Measurements from ENCODE around the gene EVC2. TPM values are rescaled to one million over a fixed set of nuclear protein-coding genes. Genes with fewer than 3 reads are reported as not detected.

Gene EVC2
- total RNA-seq, 4 donors from 2014 or later: 7.8 to 22.2 (median 9.9) TPM

DNA sequence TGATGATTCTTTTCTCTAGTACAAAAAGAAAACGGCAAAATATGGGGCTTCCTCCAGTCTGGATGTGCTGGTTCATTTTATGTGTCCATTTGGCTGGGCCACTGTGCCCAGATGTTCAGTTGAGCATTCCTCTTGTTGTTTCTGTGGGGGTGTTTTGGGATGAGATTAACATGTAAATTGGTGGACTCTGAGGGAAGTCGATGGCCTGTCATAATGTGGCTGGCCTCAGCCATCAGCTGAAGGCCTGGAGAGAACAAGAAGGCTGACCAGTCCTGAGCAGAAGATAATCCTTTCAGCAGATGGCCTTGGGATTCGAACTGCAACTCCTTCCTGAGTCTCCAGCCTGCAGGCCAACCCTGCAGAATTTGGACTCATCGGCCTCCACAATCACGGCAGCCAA lies 136.7 kb downstream of the EVC2 start:
- no peak overlapping the region for H3K4me3 ChIP-seq
- H3K36me3 ChIP-seq: peaks cover 48% of the 10 kb centered on the region
- no peak for DNase-seq (ENCODE audit: low spot score in 2 of 2)
- no peaks in the 10 kb centered on the region for H3K4me1 ChIP-seq
- H3K27ac ChIP-seq: no peak overlapping the region
- no peaks in the 10 kb centered on the region for H3K9me3 ChIP-seq
- TF ChIP-seq CTCF (IDR thresholded peaks at IDR 0.05) (no peak), POLR2AphosphoS5 (IDR thresholded peaks at IDR 0.05) (no peak), EP300 (IDR thresholded peaks at IDR 0.05) (no peak), POLR2A (IDR thresholded peaks at IDR 0.05) (no peak)
- 79% methylated on average over 5 of the region's 5 CpGs for WGBS
- H3K27me3 ChIP-seq: no peaks in the 10 kb centered on the region

DNA sequence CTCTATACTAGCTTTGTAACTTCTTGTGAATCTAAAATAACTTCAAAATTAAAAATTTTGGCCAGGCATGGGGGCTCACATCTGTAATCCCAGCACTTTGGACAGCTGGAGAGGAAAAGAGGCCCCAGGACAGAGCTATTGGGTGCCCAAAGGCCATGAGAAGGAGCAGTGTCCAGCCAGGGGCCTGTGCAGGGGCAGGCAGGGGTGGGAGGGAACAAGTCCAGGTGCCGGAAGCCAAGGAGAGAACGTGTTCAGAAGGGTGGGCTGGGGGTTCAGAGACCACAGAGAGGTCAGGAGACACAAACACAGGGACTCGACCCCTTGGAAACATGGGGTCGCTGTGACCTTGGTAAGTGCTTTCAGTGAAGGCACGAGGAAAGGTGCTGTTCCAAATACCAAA lies 138.9 kb downstream of the EVC2 start:
- Histone ChIP-seq H3K27me3 (no peaks in the 10 kb centered on the region), H3K4me3 (no peak overlapping the region), H3K36me3 (peaks cover 45% of the 10 kb centered on the region), H3K4me1 (no peaks in the 10 kb centered on the region), H3K9me3 (no peaks in the 10 kb centered on the region), H3K27ac (no peak overlapping the region)
- no peak for DNase-seq (ENCODE audit: low spot score in 2 of 2)
- TF ChIP-seq CTCF (IDR thresholded peaks at IDR 0.05) (no peak), POLR2A (IDR thresholded peaks at IDR 0.05) (no peak), EP300 (IDR thresholded peaks at IDR 0.05) (no peak), POLR2AphosphoS5 (IDR thresholded peaks at IDR 0.05) (no peak)
- 89% methylated on average over 5 of the region's 5 CpGs for WGBS

GRCh38 chr4:5568931-5569330 lies 139.4 kb downstream of the EVC2 start:
- Histone ChIP-seq H3K4me3 (no peak overlapping the region), H3K9me3 (no peaks in the 10 kb centered on the region), H3K27me3 (no peaks in the 10 kb centered on the region), H3K4me1 (no peaks in the 10 kb centered on the region), H3K36me3 (peaks cover 42% of the 10 kb centered on the region), H3K27ac (no peak overlapping the region)
- WGBS: 38% methylated on average over 6 of the region's 6 CpGs
- TF ChIP-seq CTCF (IDR thresholded peaks at IDR 0.05) (no peak), POLR2A (IDR thresholded peaks at IDR 0.05) (no peak), POLR2AphosphoS5 (IDR thresholded peaks at IDR 0.05) (no peak), EP300 (IDR thresholded peaks at IDR 0.05) (no peak)
- no peak for DNase-seq (ENCODE audit: low spot score in 2 of 2)

DNA sequence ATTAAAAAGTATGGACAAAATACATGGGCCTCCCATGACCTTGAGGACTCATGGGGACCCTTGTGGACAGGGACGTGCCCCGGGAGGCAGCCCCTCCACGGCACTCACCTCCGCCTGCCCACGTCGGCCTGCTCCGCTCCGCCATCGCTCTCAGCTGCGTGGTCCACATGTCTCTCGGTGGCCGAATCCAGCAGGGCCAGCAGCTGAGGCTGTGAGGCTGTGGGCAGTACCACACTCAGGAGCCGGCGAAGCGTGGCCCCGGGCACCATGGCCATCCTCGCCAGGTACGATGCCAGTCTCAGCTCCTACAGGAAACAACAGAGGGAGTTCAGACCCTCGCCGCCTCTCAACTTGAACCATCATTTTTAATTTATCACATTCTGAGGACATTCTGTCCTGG lies 140.0 kb downstream of the EVC2 start:
- H3K36me3 ChIP-seq: peaks cover 42% of the 10 kb centered on the region
- no peaks in the 10 kb centered on the region for H3K4me1 ChIP-seq
- H3K27me3 ChIP-seq: no peaks in the 10 kb centered on the region
- DNase-seq (ENCODE audit: low spot score in 2 of 2): no peak
- no peaks in the 10 kb centered on the region for H3K9me3 ChIP-seq
- 85% methylated on average over 20 of the region's 20 CpGs for WGBS
- TF ChIP-seq POLR2AphosphoS5 (IDR thresholded peaks at IDR 0.05) (no peak), EP300 (IDR thresholded peaks at IDR 0.05) (no peak), CTCF (IDR thresholded peaks at IDR 0.05) (no peak), POLR2A (IDR thresholded peaks at IDR 0.05) (no peak)
- H3K27ac ChIP-seq: no peak overlapping the region
- no peak overlapping the region for H3K4me3 ChIP-seq

- 94% methylated on average over 7 of the region's 7 CpGs for WGBS
- DNase-seq (ENCODE audit: low spot score in 2 of 2): no peak
Measured at GRCh38 chr4:5566991-5567390, 141.4 kb downstream of the EVC2 start.

More at GRCh38 chr4:5566991-5567390, 141.4 kb downstream of the EVC2 start:
- Histone ChIP-seq H3K4me3 (no peak overlapping the region), H3K9me3 (no peaks in the 10 kb centered on the region), H3K36me3 (peaks cover 44% of the 10 kb centered on the region), H3K4me1 (no peaks in the 10 kb centered on the region), H3K27me3 (no peaks in the 10 kb centered on the region), H3K27ac (no peak overlapping the region)
- no peak for TF ChIP-seq EP300 (IDR thresholded peaks at IDR 0.05)
- TF ChIP-seq POLR2A (IDR thresholded peaks at IDR 0.05): no peak
- TF ChIP-seq POLR2AphosphoS5 (IDR thresholded peaks at IDR 0.05): no peak
- no peak for TF ChIP-seq CTCF (IDR thresholded peaks at IDR 0.05)
